Erythroblast (primary cell): ENCODE data around the gene LDAH.

Experiments used
- GATA1 ChIP-seq: IDR thresholded peaks from 2 replicates; pipeline ENCODE4 v1.6.1; 2011; ENCODE audit warnings: low read depth, mild to moderate bottlenecking, control low read depth, low read length, moderate library complexity
- POLR2A ChIP-seq: IDR thresholded peaks from 2 replicates; pipeline ENCODE4 v1.6.1; 2011; ENCODE audit warnings: mild to moderate bottlenecking, low read length

- TF ChIP-seq POLR2A (no peak), GATA1 (no peak)
Observed at GRCh38 chr2:20677301-20678085, 145.4 kb downstream of the LDAH start.
